Activated naive CD4-positive, alpha-beta T cell treated with anti-CD3 and anti-CD28 coated beads, Interleukin-2, amount 50 U/mL, for 24 hours (primary cell): Measurements from ENCODE around the gene NOL12.

Source experiments
- H3K27ac Mint-ChIP-seq: one replicate; pipeline ENCODE4 v1.8.0; 2021; ENCODE audit warnings: mild to moderate bottlenecking, mixed read lengths
- H3K27me3 Mint-ChIP-seq: one replicate; pipeline ENCODE4 v1.8.0; 2021; ENCODE audit warnings: mixed read lengths
- H3K36me3 Mint-ChIP-seq: one replicate; pipeline ENCODE4 v1.8.0; 2021; ENCODE audit warnings: mixed read lengths
- H3K4me1 Mint-ChIP-seq: one replicate; pipeline ENCODE4 v1.8.0; 2021; ENCODE audit warnings: mixed read lengths
- H3K4me3 Mint-ChIP-seq: one replicate; pipeline ENCODE4 v1.8.0; 2021; ENCODE audit warnings: mild to moderate bottlenecking, mixed read lengths
- H3K9me3 Mint-ChIP-seq: one replicate; pipeline ENCODE4 v1.8.0; 2021; ENCODE audit warnings: mixed read lengths

Gene NOL12

GRCh38 chr22:37672920-37673455 lies 13.2 kb upstream of the NOL12 start:
- Mint-ChIP-seq H3K36me3 (no peaks in the 10 kb centered on the region), H3K9me3 (no peaks in the 10 kb centered on the region), H3K27me3 (no peaks in the 10 kb centered on the region)

GRCh38 chr22:37674248-37674647 lies 11.9 kb upstream of the NOL12 start:
- H3K4me3 Mint-ChIP-seq: peak overlapping the region; percentile 33
- peaks cover 63% of the 10 kb centered on the region for H3K4me1 Mint-ChIP-seq
- H3K27me3 Mint-ChIP-seq: no peaks in the 10 kb centered on the region
- H3K27ac Mint-ChIP-seq: peak overlapping the region; percentile 82
- H3K9me3 Mint-ChIP-seq: no peaks in the 10 kb centered on the region
- no peaks in the 10 kb centered on the region for H3K36me3 Mint-ChIP-seq

More at GRCh38 chr22:37672920-37673455, 13.2 kb upstream of the NOL12 start:
- no peak overlapping the region for H3K4me3 Mint-ChIP-seq
- H3K27ac Mint-ChIP-seq: no peak overlapping the region
- H3K4me1 Mint-ChIP-seq: peaks cover 61% of the 10 kb centered on the region

GRCh38 chr22:37674951-37675929 lies 10.9 kb upstream of the NOL12 start, which contains the start of gene LGALS1:
LGALS1 (plus strand) TSS chr22:37675636; CDS start chr22:37675703, 67 bp downstream.
- Mint-ChIP-seq H3K4me3 (peak within 1 kb of the TSS; percentile 91), H3K27me3 (no peaks in the 10 kb centered on the region), H3K4me1 (peaks cover 61% of the 10 kb centered on the region), H3K27ac (peak within 1 kb of the TSS; percentile 96), H3K9me3 (no peaks in the 10 kb centered on the region), H3K36me3 (no peaks in the 10 kb centered on the region)

GRCh38 chr22:37675930-37676735 lies 10.0 kb upstream of the NOL12 start:
- H3K9me3 Mint-ChIP-seq: no peaks in the 10 kb centered on the region
- peak overlapping the region; percentile 96 for H3K27ac Mint-ChIP-seq
- no peaks in the 10 kb centered on the region for H3K27me3 Mint-ChIP-seq
- H3K4me3 Mint-ChIP-seq: peak overlapping the region; percentile 91
- H3K4me1 Mint-ChIP-seq: peaks cover 59% of the 10 kb centered on the region
- H3K36me3 Mint-ChIP-seq: no peaks in the 10 kb centered on the region

GRCh38 chr22:37676736-37677492 lies 9.2 kb upstream of the NOL12 start:
- Mint-ChIP-seq H3K27ac (peak overlapping the region; percentile 96), H3K4me1 (peaks cover 58% of the 10 kb centered on the region), H3K9me3 (no peaks in the 10 kb centered on the region), H3K4me3 (peak overlapping the region; percentile 91), H3K36me3 (no peaks in the 10 kb centered on the region), H3K27me3 (no peaks in the 10 kb centered on the region)

- H3K36me3 Mint-ChIP-seq: no peaks in the 10 kb centered on the region
- peak overlapping the region; percentile 91 for H3K4me3 Mint-ChIP-seq
- H3K27me3 Mint-ChIP-seq: no peaks in the 10 kb centered on the region
- peak overlapping the region; percentile 96 for H3K27ac Mint-ChIP-seq
- no peaks in the 10 kb centered on the region for H3K9me3 Mint-ChIP-seq
- peaks cover 52% of the 10 kb centered on the region for H3K4me1 Mint-ChIP-seq
These were observed 8.6 kb upstream of the NOL12 start for GRCh38 chr22:37677493-37677974.

GRCh38 chr22:37678372-37678771 lies 7.8 kb upstream of the NOL12 start:
- no peaks in the 10 kb centered on the region for H3K9me3 Mint-ChIP-seq

GRCh38 chr22:37679670-37680069 lies 6.5 kb upstream of the NOL12 start:
- H3K9me3 Mint-ChIP-seq: no peaks in the 10 kb centered on the region
- no peaks in the 10 kb centered on the region for H3K36me3 Mint-ChIP-seq
- no peaks in the 10 kb centered on the region for H3K27me3 Mint-ChIP-seq
- H3K4me3 Mint-ChIP-seq: no peak overlapping the region
- H3K27ac Mint-ChIP-seq: peak overlapping the region; percentile 75
- H3K4me1 Mint-ChIP-seq: peaks cover 40% of the 10 kb centered on the region

More at GRCh38 chr22:37678372-37678771, 7.8 kb upstream of the NOL12 start:
- no peaks in the 10 kb centered on the region for H3K27me3 Mint-ChIP-seq
- H3K27ac Mint-ChIP-seq: no peak overlapping the region
- H3K4me3 Mint-ChIP-seq: no peak overlapping the region
- no peaks in the 10 kb centered on the region for H3K36me3 Mint-ChIP-seq
- peaks cover 50% of the 10 kb centered on the region for H3K4me1 Mint-ChIP-seq

GRCh38 chr22:37680191-37680851 lies 5.8 kb upstream of the NOL12 start:
- Mint-ChIP-seq H3K36me3 (no peaks in the 10 kb centered on the region), H3K4me3 (no peak overlapping the region), H3K27ac (no peak overlapping the region), H3K4me1 (peaks cover 35% of the 10 kb centered on the region), H3K9me3 (no peaks in the 10 kb centered on the region), H3K27me3 (no peaks in the 10 kb centered on the region)

- Mint-ChIP-seq H3K36me3 (no peaks in the 10 kb centered on the region), H3K4me1 (peaks cover 30% of the 10 kb centered on the region), H3K27ac (no peak overlapping the region), H3K4me3 (no peak overlapping the region), H3K9me3 (no peaks in the 10 kb centered on the region), H3K27me3 (no peaks in the 10 kb centered on the region)
These were observed 5.1 kb upstream of the NOL12 start for GRCh38 chr22:37681001-37681424.

GRCh38 chr22:37681556-37682049 lies 4.5 kb upstream of the NOL12 start:
- no peaks in the 10 kb centered on the region for H3K36me3 Mint-ChIP-seq

GRCh38 chr22:37684803-37685615 lies 1.1 kb upstream of the NOL12 start:
- no peaks in the 10 kb centered on the region for H3K9me3 Mint-ChIP-seq
- peaks cover 10% of the 10 kb centered on the region for H3K36me3 Mint-ChIP-seq
- peak overlapping the region; percentile 98 for H3K4me3 Mint-ChIP-seq
- H3K27me3 Mint-ChIP-seq: no peaks in the 10 kb centered on the region
- H3K27ac Mint-ChIP-seq: no peak overlapping the region
- H3K4me1 Mint-ChIP-seq: peaks cover 34% of the 10 kb centered on the region

More at GRCh38 chr22:37681556-37682049, 4.5 kb upstream of the NOL12 start:
- Mint-ChIP-seq H3K4me3 (no peak overlapping the region), H3K27me3 (no peaks in the 10 kb centered on the region), H3K27ac (peak overlapping the region; percentile 81), H3K9me3 (no peaks in the 10 kb centered on the region), H3K4me1 (peaks cover 30% of the 10 kb centered on the region)

GRCh38 chr22:37690407-37690806 lies 4.3 kb downstream of the NOL12 start:
- H3K9me3 Mint-ChIP-seq: no peaks in the 10 kb centered on the region
- peaks cover 16% of the 10 kb centered on the region for H3K36me3 Mint-ChIP-seq
- peaks cover 25% of the 10 kb centered on the region for H3K4me1 Mint-ChIP-seq
- peak overlapping the region; percentile 26 for H3K4me3 Mint-ChIP-seq
- H3K27ac Mint-ChIP-seq: no peak overlapping the region
- no peaks in the 10 kb centered on the region for H3K27me3 Mint-ChIP-seq
